Caco-2 (cell line): ENCODE results near the gene TFAP2A. TPM values are rescaled to one million over a fixed set of nuclear protein-coding genes. Genes with fewer than 3 reads are reported as not detected.

ENCODE experiments used
- BruUV-seq: library from RNA; stranded (reverse); fragments of 400-500 nt; replicated peaks from 2 replicates; lab custom pipeline; 2021; lab: Mats Ljungman, UMichigan
- CTCF ChIA-PET: fragments of 300-600 bp; sonication (Branson Sonifier 250); formaldehyde crosslinking; loops from one replicate; lab custom pipeline; 2022; ENCODE audit warnings: antibody characterized with exemption; lab: Charles Lee
- POLR2A ChIA-PET: fragments of 300-600 bp; sonication (Branson Sonifier 250); formaldehyde crosslinking; loops from one replicate; lab custom pipeline; 2022; ENCODE audit warnings: antibody characterized with exemption; lab: Charles Lee
- DNase-seq, 2 experiments: peaks; one replicate each; pipeline versions ENCODE4 v3.0.0 to v3.0.0-alpha.2; 2020 to 2022
- H3K27me3 ChIP-seq: replicated peaks from 2 replicates; pipeline ENCODE4 v1.6.0; 2011; ENCODE audit warnings: low read length; ENCODE audit not compliant: control insufficient read depth, insufficient read depth
- H3K36me3 ChIP-seq: 2 replicates; pipeline ENCODE4 v1.5.1; 2011; ENCODE audit warnings: low read length; ENCODE audit not compliant: control insufficient read depth, insufficient read depth
- H3K4me1 ChIP-seq: fragments of 250-450 bp; sonication (Bioruptor Pico); 2 replicates; pipeline ENCODE4 v1.5.1; 2020; ENCODE audit warnings: mild to moderate bottlenecking
- H3K4me3 ChIP-seq: 2 replicates; pipeline ENCODE4 v1.5.1; 2011; ENCODE audit warnings: low read depth, mild to moderate bottlenecking, control low read depth, low read length
- H3K9me3 ChIP-seq: fragments of 250-450 bp; sonication (Bioruptor Pico); 2 replicates; pipeline ENCODE4 v1.5.1; 2020; ENCODE audit warnings: mild to moderate bottlenecking, moderate library complexity
- H3K27ac Mint-ChIP-seq: one replicate; pipeline ENCODE4 v1.8.0; 2022; ENCODE audit warnings: mixed read lengths; ENCODE audit not compliant: unreplicated experiment
- H3K27me3 Mint-ChIP-seq: one replicate; pipeline ENCODE4 v1.8.0; 2022; ENCODE audit warnings: mixed read lengths; ENCODE audit not compliant: insufficient read depth, unreplicated experiment
- H3K36me3 Mint-ChIP-seq: one replicate; pipeline ENCODE4 v1.8.0; 2022; ENCODE audit warnings: mild to moderate bottlenecking, mixed read lengths; ENCODE audit not compliant: insufficient read depth, unreplicated experiment
- H3K4me1 Mint-ChIP-seq: one replicate; pipeline ENCODE4 v1.8.0; 2022; ENCODE audit warnings: low read depth, mixed read lengths; ENCODE audit not compliant: unreplicated experiment
- H3K4me3 Mint-ChIP-seq: one replicate; pipeline ENCODE4 v1.8.0; 2022; ENCODE audit warnings: mild to moderate bottlenecking, moderate library complexity, mixed read lengths; ENCODE audit not compliant: unreplicated experiment
- H3K9me3 Mint-ChIP-seq: one replicate; pipeline ENCODE4 v1.8.0; 2022; ENCODE audit warnings: mixed read lengths; ENCODE audit not compliant: unreplicated experiment
- CTCF ChIP-seq, 2 experiments: fragments of 200-600 bp in 1 of 2; IDR thresholded peaks; 1 replicate in 1 of 2; 2 replicates in 1 of 2; pipeline versions ENCODE4 v1.5.1 to v1.8.0; 2011 to 2022; ENCODE audit warnings: antibody characterized with exemption in 1 of 2, control low read depth in 1 of 2, inconsistent platforms in 1 of 2, low read depth in 1 of 2, low read length in 1 of 2, mild to moderate bottlenecking in 1 of 2, moderate library complexity in 1 of 2; ENCODE audit not compliant: insufficient read depth in 1 of 2, severe bottlenecking in 1 of 2, unreplicated experiment in 1 of 2
- intact Hi-C: fragments of 100-400 bp; cut with micrococcal nuclease; formaldehyde crosslinking; loops from one replicate; pipeline ENCODE4 v1.10.0; 2022; ENCODE audit not compliant: unreplicated experiment
- total RNA-seq: library from RNA; stranded (reverse); gene quantifications from 2 replicates; pipeline ENCODE4 v1.2.3, GENCODE V29; 2022

TFAP2A gene
- total RNA-seq, 1 experiment from 2014 or later = 6.3 TPM

- no TSS peak for BruUV-seq
- intact Hi-C loops = no loop called here
- no peaks in the 10 kb centered on the region for H3K36me3 Mint-ChIP-seq
- no peak for TF ChIP-seq CTCF (IDR thresholded peaks at IDR 0.05; ENCODE audit: insufficient read depth in 1 of 2, low read depth in 1 of 2, low read length in 1 of 2, severe bottlenecking in 1 of 2, unreplicated experiment in 1 of 2)
- no peaks in the 10 kb centered on the region for H3K4me1 ChIP-seq
- peaks cover 7% of the 10 kb centered on the region for H3K4me1 Mint-ChIP-seq
- H3K4me3 Mint-ChIP-seq = no peak overlapping the region
- POLR2A ChIA-PET = no interaction called here
- H3K4me3 ChIP-seq = no peak overlapping the region
- H3K9me3 ChIP-seq = no peaks in the 10 kb centered on the region
- H3K9me3 Mint-ChIP-seq = peaks cover 7% of the 10 kb centered on the region
- H3K27me3 Mint-ChIP-seq = no peaks in the 10 kb centered on the region
- no peaks in the 10 kb centered on the region for H3K27me3 ChIP-seq
- no peaks in the 10 kb centered on the region for H3K36me3 ChIP-seq
- CTCF ChIA-PET = no interaction called here
- no peak for DNase-seq
- H3K27ac Mint-ChIP-seq = no peak overlapping the region
Measured at GRCh38 chr6:10359581-10359980, 55.3 kb downstream of the TFAP2A start.

- Mint-ChIP-seq H3K9me3 (no peaks in the 10 kb centered on the region), H3K4me3 (no peak overlapping the region)
- POLR2A ChIA-PET = no interaction called here
Measured at GRCh38 chr6:10355115-10355702, 59.7 kb downstream of the TFAP2A start.

GRCh38 chr6:10351791-10352190, 63.1 kb downstream of the TFAP2A start:
- H3K4me3 Mint-ChIP-seq = no peak overlapping the region
- POLR2A ChIA-PET = no interaction called here
- Histone ChIP-seq H3K36me3 (no peaks in the 10 kb centered on the region), H3K4me3 (no peak overlapping the region), H3K27me3 (no peaks in the 10 kb centered on the region), H3K9me3 (no peaks in the 10 kb centered on the region), H3K4me1 (no peaks in the 10 kb centered on the region)
- no peaks in the 10 kb centered on the region for H3K36me3 Mint-ChIP-seq
- CTCF ChIA-PET = no interaction called here
- no peak for DNase-seq
- no peaks in the 10 kb centered on the region for H3K27me3 Mint-ChIP-seq
- TF ChIP-seq CTCF (IDR thresholded peaks at IDR 0.05; ENCODE audit: insufficient read depth in 1 of 2, low read depth in 1 of 2, low read length in 1 of 2, severe bottlenecking in 1 of 2, unreplicated experiment in 1 of 2) = no peak
- no TSS peak for BruUV-seq
- H3K9me3 Mint-ChIP-seq = no peaks in the 10 kb centered on the region
- H3K27ac Mint-ChIP-seq = no peak overlapping the region
- peaks cover 7% of the 10 kb centered on the region for H3K4me1 Mint-ChIP-seq
- intact Hi-C loops = loop anchor here (5.0 kb wide), 1 partner anchor 51 kb away; no protein-coding TSS in a partner anchor

More at GRCh38 chr6:10355115-10355702, 59.7 kb downstream of the TFAP2A start:
- CTCF ChIA-PET = no interaction called here
- Histone ChIP-seq H3K4me3 (no peak overlapping the region), H3K27me3 (no peaks in the 10 kb centered on the region), H3K36me3 (no peaks in the 10 kb centered on the region), H3K9me3 (no peaks in the 10 kb centered on the region), H3K4me1 (no peaks in the 10 kb centered on the region)
- Mint-ChIP-seq H3K27me3 (no peaks in the 10 kb centered on the region), H3K27ac (peak overlapping the region; percentile 67), H3K36me3 (no peaks in the 10 kb centered on the region), H3K4me1 (peaks cover 7% of the 10 kb centered on the region)
- BruUV-seq = no TSS peak
- no peak for DNase-seq
- intact Hi-C loops = no loop called here
- TF ChIP-seq CTCF (IDR thresholded peaks at IDR 0.05; ENCODE audit: insufficient read depth in 1 of 2, low read depth in 1 of 2, low read length in 1 of 2, severe bottlenecking in 1 of 2, unreplicated experiment in 1 of 2) = peak in 1 of 2 experiments; percentile 3
